Activated B cell treated with CpG ODN at 0.5 μM for 24 hours (primary cell): ENCODE data around the gene ZWINT. TPM values are rescaled to one million over a fixed set of nuclear protein-coding genes. Genes with fewer than 3 reads are reported as not detected.

Experiments used
- ATAC-seq: fragments of 200-7000 bp; cut with Tn5 transposase; one replicate; pipeline ENCODE4 v1.10.0; 2021; ENCODE audit warnings: low read depth, mild to moderate bottlenecking, moderate library complexity
- CTCF ChIA-PET: fragments of 350-600 bp; sonication (Branson Sonifier 250); formaldehyde crosslinking; loops from one replicate; lab custom pipeline; 2021; ENCODE audit warnings: antibody characterized with exemption; lab: Charles Lee
- POLR2A ChIA-PET: fragments of 350-600 bp; sonication (Branson Sonifier 250); formaldehyde crosslinking; loops from one replicate; lab custom pipeline; 2021; ENCODE audit warnings: antibody characterized with exemption; lab: Charles Lee
- DNase-seq: peaks from one replicate; pipeline ENCODE4 v3.0.0; 2022
- H3K27ac Mint-ChIP-seq: one replicate; pipeline ENCODE4 v1.8.0; 2020; ENCODE audit warnings: mixed read lengths
- H3K27me3 Mint-ChIP-seq: one replicate; pipeline ENCODE4 v1.8.0; 2021; ENCODE audit warnings: mixed read lengths
- H3K36me3 Mint-ChIP-seq: one replicate; pipeline ENCODE4 v1.8.0; 2021; ENCODE audit warnings: low read depth, mixed read lengths
- H3K4me1 Mint-ChIP-seq: one replicate; pipeline ENCODE4 v1.8.0; 2021; ENCODE audit warnings: mixed read lengths
- H3K4me3 Mint-ChIP-seq: one replicate; pipeline ENCODE4 v1.8.0; 2020; ENCODE audit warnings: mild to moderate bottlenecking, mixed read lengths
- H3K9me3 Mint-ChIP-seq: one replicate; pipeline ENCODE4 v1.8.0; 2020; ENCODE audit warnings: mixed read lengths
- intact Hi-C: fragments of 100-400 bp; cut with micrococcal nuclease; formaldehyde crosslinking; loops from one replicate; pipeline ENCODE4 v1.15.1; 2024
- total RNA-seq: library from RNA; stranded (reverse); gene quantifications from 2 replicates; pipeline ENCODE4 v1.2.3, GENCODE V29; 2022
- TF ChIP-seq, protein P1 (sequence below): fragments of 200-600 bp; IDR thresholded peaks from one replicate; pipeline ENCODE4 v1.8.0; 2022; ENCODE audit warnings: antibody characterized with exemption, mild to moderate bottlenecking

ZWINT gene
- total RNA-seq, 1 donor from 2014 or later, result 5.0 TPM

DNA sequence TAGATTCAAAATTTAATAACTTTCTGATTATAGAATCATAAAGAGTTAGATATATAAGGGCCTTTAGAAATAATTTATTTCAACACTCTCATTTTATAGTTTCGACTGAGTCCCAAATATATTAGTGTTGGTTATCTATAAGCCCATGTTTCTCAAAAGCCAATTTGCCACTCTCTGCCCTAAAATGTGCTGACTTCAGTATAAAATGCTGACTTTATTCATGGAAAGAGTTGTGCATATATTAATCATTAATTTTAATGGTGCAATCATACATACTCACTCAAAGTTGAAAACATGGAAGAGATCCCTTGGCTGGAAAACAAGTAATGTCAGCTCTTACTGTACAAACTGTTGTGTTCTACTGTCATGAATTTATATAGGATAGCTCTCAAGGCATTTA, 19.4 kb downstream of the ZWINT start:
- no peaks in the 10 kb centered on the region for H3K9me3 Mint-ChIP-seq
- no peaks in the 10 kb centered on the region for H3K36me3 Mint-ChIP-seq
- TF ChIP-seq, protein P1, sequence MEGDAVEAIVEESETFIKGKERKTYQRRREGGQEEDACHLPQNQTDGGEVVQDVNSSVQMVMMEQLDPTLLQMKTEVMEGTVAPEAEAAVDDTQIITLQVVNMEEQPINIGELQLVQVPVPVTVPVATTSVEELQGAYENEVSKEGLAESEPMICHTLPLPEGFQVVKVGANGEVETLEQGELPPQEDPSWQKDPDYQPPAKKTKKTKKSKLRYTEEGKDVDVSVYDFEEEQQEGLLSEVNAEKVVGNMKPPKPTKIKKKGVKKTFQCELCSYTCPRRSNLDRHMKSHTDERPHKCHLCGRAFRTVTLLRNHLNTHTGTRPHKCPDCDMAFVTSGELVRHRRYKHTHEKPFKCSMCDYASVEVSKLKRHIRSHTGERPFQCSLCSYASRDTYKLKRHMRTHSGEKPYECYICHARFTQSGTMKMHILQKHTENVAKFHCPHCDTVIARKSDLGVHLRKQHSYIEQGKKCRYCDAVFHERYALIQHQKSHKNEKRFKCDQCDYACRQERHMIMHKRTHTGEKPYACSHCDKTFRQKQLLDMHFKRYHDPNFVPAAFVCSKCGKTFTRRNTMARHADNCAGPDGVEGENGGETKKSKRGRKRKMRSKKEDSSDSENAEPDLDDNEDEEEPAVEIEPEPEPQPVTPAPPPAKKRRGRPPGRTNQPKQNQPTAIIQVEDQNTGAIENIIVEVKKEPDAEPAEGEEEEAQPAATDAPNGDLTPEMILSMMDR, result no peak
- no peak overlapping the region for H3K27ac Mint-ChIP-seq
- H3K4me3 Mint-ChIP-seq, result no peak overlapping the region
- ATAC-seq, result no peak
- DNase-seq, result no peak
- no peaks in the 10 kb centered on the region for H3K4me1 Mint-ChIP-seq
- no peaks in the 10 kb centered on the region for H3K27me3 Mint-ChIP-seq
- ChIA-PET POLR2A (no interaction called here), CTCF (no interaction called here)
- intact Hi-C loops, result no loop called here

DNA sequence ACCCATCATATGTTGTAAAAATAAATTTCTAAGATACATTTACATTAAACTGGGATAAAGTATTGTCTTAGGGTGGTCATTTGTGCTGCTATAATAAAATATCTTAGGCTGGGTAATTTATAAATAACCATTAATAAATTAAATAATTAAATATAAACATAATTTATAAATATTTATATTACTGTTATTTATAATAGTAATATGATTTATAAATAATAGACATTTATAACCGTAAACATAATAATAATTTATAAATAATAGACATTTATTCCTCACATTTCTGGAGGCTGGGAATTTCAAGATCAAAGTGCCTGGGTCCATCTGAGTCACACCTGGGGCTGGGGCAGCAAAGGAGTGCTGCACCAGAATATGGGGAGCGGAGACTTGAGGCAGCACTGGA, 31.1 kb downstream of the ZWINT start:
- DNase-seq (no peak), ATAC-seq (no peak)
- Mint-ChIP-seq H3K9me3 (peaks cover 2% of the 10 kb centered on the region), H3K4me1 (no peaks in the 10 kb centered on the region), H3K27ac (no peak overlapping the region), H3K4me3 (no peak overlapping the region), H3K36me3 (no peaks in the 10 kb centered on the region), H3K27me3 (no peaks in the 10 kb centered on the region)
- intact Hi-C loops, result no loop called here
- TF ChIP-seq, protein P1, result no peak
- ChIA-PET POLR2A (no interaction called here), CTCF (no interaction called here)

DNA sequence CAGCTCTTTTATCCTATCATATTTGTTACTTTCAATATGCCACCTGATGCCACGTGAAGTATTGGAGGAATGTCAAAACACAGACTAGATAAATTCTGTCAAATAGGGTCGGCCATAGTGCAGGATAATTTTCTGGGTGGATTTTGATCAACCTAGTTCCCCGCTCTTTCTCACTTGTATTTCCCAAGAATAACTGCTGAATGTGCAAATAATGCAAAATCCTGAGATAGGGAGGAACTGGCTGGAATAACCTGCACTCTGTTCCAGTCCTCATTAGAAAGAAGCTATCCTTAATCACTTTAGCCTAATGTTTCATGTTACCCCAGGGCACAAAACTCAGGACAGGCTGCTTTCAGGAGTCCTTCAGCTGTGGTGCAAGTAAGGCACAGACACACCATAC, 33.9 kb downstream of the ZWINT start:
- no peak overlapping the region for H3K4me3 Mint-ChIP-seq
- ATAC-seq (no peak), DNase-seq (no peak)
- TF ChIP-seq, protein P1, result no peak
- no peaks in the 10 kb centered on the region for H3K36me3 Mint-ChIP-seq
- CTCF ChIA-PET, result no interaction called here
- no peaks in the 10 kb centered on the region for H3K27me3 Mint-ChIP-seq
- POLR2A ChIA-PET, result no interaction called here
- H3K27ac Mint-ChIP-seq, result no peak overlapping the region
- H3K4me1 Mint-ChIP-seq, result no peaks in the 10 kb centered on the region
- H3K9me3 Mint-ChIP-seq, result no peaks in the 10 kb centered on the region
- intact Hi-C loops, result no loop called here

DNA sequence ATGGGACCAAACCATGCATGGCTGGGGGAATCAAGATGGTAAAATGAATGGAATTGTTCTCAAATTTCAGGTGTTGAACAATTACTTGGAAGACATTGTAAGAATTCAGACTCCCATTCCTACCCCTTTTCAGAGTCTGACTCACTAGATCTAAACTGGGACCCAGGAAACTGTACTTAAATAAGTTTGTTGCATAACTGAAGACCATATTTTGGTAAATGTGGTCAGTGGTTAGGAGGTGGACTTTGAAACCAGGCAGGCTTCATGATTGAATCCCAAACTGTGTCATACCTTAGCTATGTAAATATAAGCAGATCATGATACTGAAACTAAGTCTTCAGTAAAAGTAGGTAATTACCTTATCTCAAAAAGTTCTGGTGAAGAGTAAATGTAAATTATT, 41.7 kb downstream of the ZWINT start:
- H3K4me3 Mint-ChIP-seq, result no peak overlapping the region
- no peak overlapping the region for H3K27ac Mint-ChIP-seq
- intact Hi-C loops, result no loop called here
- H3K27me3 Mint-ChIP-seq, result no peaks in the 10 kb centered on the region
- H3K4me1 Mint-ChIP-seq, result no peaks in the 10 kb centered on the region
- ATAC-seq (no peak), DNase-seq (no peak)
- CTCF ChIA-PET, result no interaction called here
- no peaks in the 10 kb centered on the region for H3K36me3 Mint-ChIP-seq
- TF ChIP-seq, protein P1, result no peak
- H3K9me3 Mint-ChIP-seq, result peaks cover 3% of the 10 kb centered on the region
- POLR2A ChIA-PET, result no interaction called here

DNA sequence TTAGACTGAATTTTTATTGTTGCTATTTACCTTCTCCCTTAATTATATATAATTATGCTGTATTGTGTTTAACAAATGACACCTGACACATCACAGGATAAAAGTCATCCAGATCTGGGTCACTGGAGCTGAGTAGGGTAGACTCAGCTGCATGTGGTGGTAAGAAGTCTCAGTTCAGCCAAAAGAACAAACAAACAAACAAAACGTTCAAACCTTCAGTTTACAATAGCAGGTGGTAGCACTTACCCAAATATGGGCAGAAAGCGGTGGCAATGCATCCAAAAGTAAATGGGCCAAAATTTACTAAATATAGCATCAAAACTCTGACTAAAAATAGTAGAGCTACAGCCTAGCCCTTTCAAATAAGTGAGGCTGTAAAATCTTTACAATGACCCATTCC, 42.2 kb downstream of the ZWINT start:
- POLR2A ChIA-PET, result no interaction called here
- ATAC-seq, result no peak
- CTCF ChIA-PET, result no interaction called here

More for the DNA sequence above, 42.2 kb downstream of the ZWINT start:
- Mint-ChIP-seq H3K27me3 (no peaks in the 10 kb centered on the region), H3K4me1 (no peaks in the 10 kb centered on the region), H3K36me3 (no peaks in the 10 kb centered on the region), H3K9me3 (peaks cover 3% of the 10 kb centered on the region), H3K27ac (no peak overlapping the region), H3K4me3 (no peak overlapping the region)
- intact Hi-C loops, result no loop called here
- DNase-seq, result no peak
- TF ChIP-seq, protein P1, result no peak
